Mucosa of rectum (tissue), 2 donors: Measurements from ENCODE around the gene KRTAP9-8.
"Not testable (repeated sequence)": the region's sequence is repeated elsewhere in the genome, so short reads cannot be mapped to it uniquely, and the experiment has no call there.

Experiments
- H3K27ac ChIP-seq, 2 donors: one replicate each; pipeline ENCODE4 v1.7.0; 2013; ENCODE audit warnings: inconsistent platforms in 2 of 2, low read depth in 2 of 2, low read length in 2 of 2
- H3K27me3 ChIP-seq, 2 donors: one replicate each; pipeline ENCODE4 v1.7.0; 2013; ENCODE audit warnings: low read length in 2 of 2; ENCODE audit not compliant: control insufficient read depth in 2 of 2, insufficient read depth in 2 of 2
- H3K36me3 ChIP-seq, 2 donors: one replicate each; pipeline ENCODE4 v1.7.0; 2013; ENCODE audit warnings: low read length in 2 of 2; ENCODE audit not compliant: control insufficient read depth in 2 of 2, insufficient read depth in 2 of 2
- H3K4me1 ChIP-seq, 2 donors: one replicate each; pipeline ENCODE4 v1.7.0; 2013; ENCODE audit warnings: low read length in 2 of 2, mild to moderate bottlenecking in 1 of 2; ENCODE audit not compliant: control insufficient read depth in 2 of 2, insufficient read depth in 2 of 2
- H3K4me3 ChIP-seq, 2 donors: one replicate each; pipeline ENCODE4 v1.7.0; 2013; ENCODE audit warnings: low read length in 2 of 2
- H3K9ac ChIP-seq, 2 donors: one replicate each; pipeline ENCODE4 v1.7.0; 2013; ENCODE audit warnings: low read length in 2 of 2, low read depth in 1 of 2, mild to moderate bottlenecking in 1 of 2
- H3K9me3 ChIP-seq, 2 donors: one replicate each; pipeline ENCODE4 v1.7.0; 2013; ENCODE audit warnings: low read length in 2 of 2; ENCODE audit not compliant: control insufficient read depth in 2 of 2
- donor health status: healthy.
- donor health status: Normal muscosa, but diverticular disease.

KRTAP9-8 gene

GRCh38 chr17:41237949-41238437 is at the start of gene KRTAP9-8:
TSS of gene KRTAP9-8 (plus strand) at chr17:41237999. CDS start at chr17:41238052, 53 bp downstream.
- not testable (repeated sequence) for H3K9ac ChIP-seq

GRCh38 chr17:41189837-41190318 is 47.9 kb upstream of the KRTAP9-8 start, which contains the start of gene KRTAP9-1:
TSS of gene KRTAP9-1 (plus strand) at chr17:41189887. CDS start at chr17:41189887, 0 bp downstream.
- not testable (repeated sequence) for H3K9ac ChIP-seq, H3K4me3 ChIP-seq, H3K4me1 ChIP-seq, H3K9me3 ChIP-seq, H3K27ac ChIP-seq, H3K36me3 ChIP-seq, H3K27me3 ChIP-seq

More at GRCh38 chr17:41237949-41238437, at the start of gene KRTAP9-8:
- not testable (repeated sequence) for H3K27me3 ChIP-seq, H3K4me1 ChIP-seq, H3K36me3 ChIP-seq, H3K9me3 ChIP-seq, H3K4me3 ChIP-seq, H3K27ac ChIP-seq

- Histone ChIP-seq H3K9me3 (no peaks in the 10 kb centered on the region), H3K27ac (no peak overlapping the region), H3K4me3 (no peak overlapping the region), H3K9ac (no peak overlapping the region), H3K4me1 (no peaks in the 10 kb centered on the region), H3K27me3 (peaks cover 0 to 2% of the 10 kb centered on the region in 2 donors), H3K36me3 (no peaks in the 10 kb centered on the region)
Measured at GRCh38 chr17:41190328-41190727, 47.5 kb upstream of the KRTAP9-8 start.

GRCh38 chr17:41196068-41196467 is 41.7 kb upstream of the KRTAP9-8 start:
- H3K9ac ChIP-seq: no peak overlapping the region
- H3K36me3 ChIP-seq: no peaks in the 10 kb centered on the region
- no peaks in the 10 kb centered on the region for H3K4me1 ChIP-seq
- H3K4me3 ChIP-seq: no peak overlapping the region
- no peak overlapping the region for H3K27ac ChIP-seq
- H3K27me3 ChIP-seq: no peaks in the 10 kb centered on the region
- H3K9me3 ChIP-seq: no peaks in the 10 kb centered on the region

- Histone ChIP-seq H3K9me3 (no peaks in the 10 kb centered on the region), H3K27me3 (no peaks in the 10 kb centered on the region), H3K36me3 (no peaks in the 10 kb centered on the region), H3K4me1 (no peaks in the 10 kb centered on the region), H3K9ac (no peak overlapping the region), H3K27ac (no peak overlapping the region), H3K4me3 (no peak overlapping the region)
Measured at GRCh38 chr17:41199421-41200078, 38.2 kb upstream of the KRTAP9-8 start.

GRCh38 chr17:41211845-41212466 is 25.8 kb upstream of the KRTAP9-8 start:
- Histone ChIP-seq H3K27me3 (no peaks in the 10 kb centered on the region), H3K27ac (no peak overlapping the region), H3K9me3 (no peaks in the 10 kb centered on the region), H3K4me3 (no peak overlapping the region), H3K36me3 (no peaks in the 10 kb centered on the region), H3K9ac (no peak overlapping the region), H3K4me1 (peaks cover 0 to 2% of the 10 kb centered on the region in 2 donors)

- no peaks in the 10 kb centered on the region for H3K27me3 ChIP-seq
- H3K4me3 ChIP-seq: no peak overlapping the region
- H3K36me3 ChIP-seq: no peaks in the 10 kb centered on the region
- no peak overlapping the region for H3K27ac ChIP-seq
- peaks cover 0 to 2% of the 10 kb centered on the region in 2 donors for H3K4me1 ChIP-seq
- H3K9ac ChIP-seq: no peak overlapping the region
- H3K9me3 ChIP-seq: no peaks in the 10 kb centered on the region
Measured at GRCh38 chr17:41212524-41213169, 25.2 kb upstream of the KRTAP9-8 start.

- Histone ChIP-seq H3K36me3 (no peaks in the 10 kb centered on the region), H3K4me1 (peaks cover 0 to 2% of the 10 kb centered on the region in 2 donors), H3K27me3 (no peaks in the 10 kb centered on the region), H3K9me3 (no peaks in the 10 kb centered on the region), H3K9ac (no peak overlapping the region), H3K4me3 (no peak overlapping the region), H3K27ac (no peak overlapping the region)
Measured at GRCh38 chr17:41215681-41216080, 22.1 kb upstream of the KRTAP9-8 start.

GRCh38 chr17:41223821-41224220 is 14.0 kb upstream of the KRTAP9-8 start:
- H3K36me3 ChIP-seq: no peaks in the 10 kb centered on the region
- H3K4me1 ChIP-seq: no peaks in the 10 kb centered on the region
- H3K27ac ChIP-seq: no peak overlapping the region
- peaks cover 0 to 4% of the 10 kb centered on the region in 2 donors for H3K27me3 ChIP-seq
- H3K9me3 ChIP-seq: no peaks in the 10 kb centered on the region
- H3K9ac ChIP-seq: no peak overlapping the region
- no peak overlapping the region for H3K4me3 ChIP-seq

- no peak overlapping the region for H3K27ac ChIP-seq
- H3K27me3 ChIP-seq: peaks cover 0 to 4% of the 10 kb centered on the region in 2 donors
- H3K36me3 ChIP-seq: no peaks in the 10 kb centered on the region
- no peaks in the 10 kb centered on the region for H3K9me3 ChIP-seq
- no peak overlapping the region for H3K4me3 ChIP-seq
- H3K9ac ChIP-seq: no peak overlapping the region
- no peaks in the 10 kb centered on the region for H3K4me1 ChIP-seq
Measured at GRCh38 chr17:41226051-41226450, 11.7 kb upstream of the KRTAP9-8 start.
